ENCODE measurements around the gene CDK16.

GRCh38 chrX:47214435-47215077 is 3.9 kb upstream of the CDK16 start:
- TF ChIP-seq, protein P1, sequence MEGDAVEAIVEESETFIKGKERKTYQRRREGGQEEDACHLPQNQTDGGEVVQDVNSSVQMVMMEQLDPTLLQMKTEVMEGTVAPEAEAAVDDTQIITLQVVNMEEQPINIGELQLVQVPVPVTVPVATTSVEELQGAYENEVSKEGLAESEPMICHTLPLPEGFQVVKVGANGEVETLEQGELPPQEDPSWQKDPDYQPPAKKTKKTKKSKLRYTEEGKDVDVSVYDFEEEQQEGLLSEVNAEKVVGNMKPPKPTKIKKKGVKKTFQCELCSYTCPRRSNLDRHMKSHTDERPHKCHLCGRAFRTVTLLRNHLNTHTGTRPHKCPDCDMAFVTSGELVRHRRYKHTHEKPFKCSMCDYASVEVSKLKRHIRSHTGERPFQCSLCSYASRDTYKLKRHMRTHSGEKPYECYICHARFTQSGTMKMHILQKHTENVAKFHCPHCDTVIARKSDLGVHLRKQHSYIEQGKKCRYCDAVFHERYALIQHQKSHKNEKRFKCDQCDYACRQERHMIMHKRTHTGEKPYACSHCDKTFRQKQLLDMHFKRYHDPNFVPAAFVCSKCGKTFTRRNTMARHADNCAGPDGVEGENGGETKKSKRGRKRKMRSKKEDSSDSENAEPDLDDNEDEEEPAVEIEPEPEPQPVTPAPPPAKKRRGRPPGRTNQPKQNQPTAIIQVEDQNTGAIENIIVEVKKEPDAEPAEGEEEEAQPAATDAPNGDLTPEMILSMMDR (IDR thresholded peaks at IDR 0.05), result no peak
- TF ChIP-seq POLR2A (IDR thresholded peaks at IDR 0.05), result no peak

Data from heart left ventricle (tissue), 13 donors.